Upper lobe of left lung (tissue), 6 donors: ENCODE results near the gene ZSWIM6. TPM values are rescaled to one million over a fixed set of nuclear protein-coding genes. Genes with fewer than 3 reads are reported as not detected.
"Not testable (repeated sequence)": the region's sequence is repeated elsewhere in the genome, so short reads cannot be mapped to it uniquely, and the experiment has no call there.

Experiments
- ATAC-seq, 2 donors: fragments of 200-7000 bp; cut with Tn5 transposase; one replicate each; pipeline ENCODE4 v1.9.1; 2022; ENCODE audit warnings: mild to moderate bottlenecking in 2 of 2, moderate library complexity in 2 of 2; ENCODE audit not compliant: low FRiP score in 2 of 2
- DNase-seq, 2 donors: peaks; one replicate each; pipeline ENCODE4 v3.0.0-alpha.2; 2019 to 2020
- H3K27ac ChIP-seq, 4 donors: fragments of 200-600 bp; sonication (generic); one replicate each; pipeline ENCODE4 v1.5.1; 2016 to 2019
- H3K27me3 ChIP-seq, 4 donors: fragments of 200-600 bp; sonication (generic); one replicate each; pipeline ENCODE4 v1.5.1; 2017 to 2019
- H3K36me3 ChIP-seq, 4 donors: fragments of 200-600 bp; sonication (generic); one replicate each; pipeline ENCODE4 v1.5.1; 2016 to 2019
- H3K4me1 ChIP-seq, 4 donors: fragments of 200-600 bp; sonication (generic); one replicate each; pipeline ENCODE4 v1.5.1; 2018 to 2019
- H3K4me3 ChIP-seq, 4 donors: fragments of 200-600 bp; sonication (generic); one replicate each; pipeline ENCODE4 v1.5.1; 2017 to 2019; ENCODE audit warnings: mild to moderate bottlenecking in 2 of 4, moderate library complexity in 1 of 4
- H3K9me3 ChIP-seq, 4 donors: fragments of 200-600 bp; sonication (generic); one replicate each; pipeline ENCODE4 v1.5.1; 2018 to 2019
- CTCF ChIP-seq, 6 experiments: fragments of 450-650 bp in 4 of 6; fragments of 200-600 bp in 2 of 6; sonication (generic) in 2 of 6; IDR thresholded peaks; one replicate each; pipeline ENCODE4 v1.5.1; 2016 to 2019; ENCODE audit warnings: antibody characterized with exemption in 6 of 6
- EP300 ChIP-seq, 4 donors: sonication (generic); formaldehyde crosslinking; IDR thresholded peaks; one replicate each; pipeline ENCODE4 v1.5.1; 2017; ENCODE audit warnings: antibody characterized with exemption in 4 of 4, control low read depth in 2 of 4
- POLR2A ChIP-seq, 4 donors: fragments of 450-650 bp; IDR thresholded peaks; one replicate each; pipeline ENCODE4 v1.5.1; 2016 to 2017; ENCODE audit warnings: antibody characterized with exemption in 4 of 4, mild to moderate bottlenecking in 2 of 4
- POLR2AphosphoS5 ChIP-seq, 2 donors: sonication (generic); formaldehyde crosslinking; IDR thresholded peaks; one replicate each; pipeline ENCODE4 v1.5.1; 2017; ENCODE audit warnings: antibody characterized with exemption in 2 of 2
- WGBS, 2 donors: methylation state at CpG; one replicate each; pipeline ENCODE4 v1.1.5; 2017 to 2018; 5-methylcytosine and 5-hydroxymethylcytosine counted together
- total RNA-seq, 6 donors: library from RNA; depleted of rRNA in 4 of 6; stranded (reverse); fragments of >200 nt in 4 of 6; gene quantifications; one replicate each; pipeline versions ENCODE4 v1.1.0 to v1.2.1, GENCODE V29; 2016 to 2021
- donor health status: DM: no; HTN: no; CAD: no; lungs with moderate emphysema.
- donor health status: DM: no; HTN: yes; CAD: no; lungs with severe emphysema.

Gene ZSWIM6
- total RNA-seq, 6 donors from 2014 or later, result 10.5 to 22.3 (median 15.7) TPM

- ATAC-seq, result peak; percentile 66 to 74
- Histone ChIP-seq H3K4me3 (no peak overlapping the region), H3K27ac (peak overlapping the region in 2 of 4 donors; percentile 17 to 69), H3K9me3 (no peaks in the 10 kb centered on the region), H3K27me3 (no peaks in the 10 kb centered on the region), H3K36me3 (no peaks in the 10 kb centered on the region), H3K4me1 (peaks cover 15 to 32% (median 22%) of the 10 kb centered on the region in 4 donors)
- WGBS, 2 donors, result 30 to 32% methylated on average over 2 of the region's 2 CpGs
- TF ChIP-seq POLR2A (IDR thresholded peaks at IDR 0.05) (no peak), CTCF (IDR thresholded peaks at IDR 0.05) (no peak), POLR2AphosphoS5 (IDR thresholded peaks at IDR 0.05) (no peak), EP300 (IDR thresholded peaks at IDR 0.05) (no peak)
- DNase-seq, result no peak
Measured at GRCh38 chr5:61409568-61409967, 77.5 kb downstream of the ZSWIM6 start.

DNA sequence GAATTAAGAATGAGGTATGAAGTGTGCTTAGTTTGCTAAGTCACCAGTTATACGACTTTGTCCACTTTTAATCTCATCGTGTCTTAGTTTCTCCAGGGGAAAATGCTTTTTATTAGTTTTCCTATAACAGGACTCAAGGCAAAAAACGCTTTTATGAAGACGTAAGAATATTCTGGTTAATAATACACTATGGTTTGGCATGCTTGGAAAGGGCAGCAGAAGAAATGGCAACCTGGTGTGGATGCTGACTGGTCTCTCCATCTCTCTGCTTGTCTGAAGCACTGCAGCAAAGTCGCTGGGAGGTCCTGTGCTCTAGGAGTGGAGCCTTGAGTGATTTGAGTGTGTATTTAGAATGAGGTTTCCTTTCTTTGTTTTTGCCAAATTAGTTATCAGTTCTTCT lies 78.8 kb downstream of the ZSWIM6 start:
- Histone ChIP-seq H3K27ac (no peak overlapping the region), H3K27me3 (no peaks in the 10 kb centered on the region), H3K36me3 (no peaks in the 10 kb centered on the region), H3K9me3 (no peaks in the 10 kb centered on the region), H3K4me1 (peaks cover 15 to 37% (median 22%) of the 10 kb centered on the region in 4 donors), H3K4me3 (no peak overlapping the region)
- ATAC-seq (no peak), DNase-seq (no peak)
- 78 to 84% methylated on average over 5 of the region's 5 CpGs for WGBS, 2 donors
- TF ChIP-seq POLR2AphosphoS5 (IDR thresholded peaks at IDR 0.05) (no peak), EP300 (IDR thresholded peaks at IDR 0.05) (no peak), POLR2A (IDR thresholded peaks at IDR 0.05) (no peak), CTCF (IDR thresholded peaks at IDR 0.05) (no peak)

DNA sequence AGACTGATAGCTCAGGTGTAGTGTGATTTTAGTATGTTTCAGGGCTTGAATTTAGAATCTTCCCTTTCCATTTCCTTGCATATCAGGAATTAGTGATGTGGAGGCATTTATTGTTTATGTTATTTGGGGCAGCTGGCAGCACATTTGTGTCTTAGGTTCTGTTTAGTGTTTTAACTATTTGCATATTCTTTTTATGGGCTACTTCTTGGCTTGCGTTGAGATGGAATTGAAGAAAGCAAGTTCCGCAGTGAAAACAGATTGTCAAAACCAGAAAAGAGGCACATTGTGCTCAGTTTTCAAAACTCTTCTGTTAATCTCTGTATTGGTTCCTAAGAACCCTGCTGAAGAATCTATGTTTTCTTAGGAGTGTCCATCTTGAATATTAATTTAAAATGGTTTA lies 80.3 kb downstream of the ZSWIM6 start:
- no peaks in the 10 kb centered on the region for H3K27me3 ChIP-seq
- H3K9me3 ChIP-seq, result no peaks in the 10 kb centered on the region
- ATAC-seq, result no peak
- H3K4me1 ChIP-seq, result peaks cover 15 to 41% (median 26%) of the 10 kb centered on the region in 4 donors
- H3K36me3 ChIP-seq, result no peaks in the 10 kb centered on the region
- TF ChIP-seq POLR2AphosphoS5 (IDR thresholded peaks at IDR 0.05) (no peak), CTCF (IDR thresholded peaks at IDR 0.05) (no peak), EP300 (IDR thresholded peaks at IDR 0.05) (no peak), POLR2A (IDR thresholded peaks at IDR 0.05) (no peak)
- H3K27ac ChIP-seq, result no peak overlapping the region
- no peak overlapping the region for H3K4me3 ChIP-seq
- DNase-seq, result no peak
- WGBS, 2 donors, result 94 to 96% methylated on average over 2 of the region's 2 CpGs

DNA sequence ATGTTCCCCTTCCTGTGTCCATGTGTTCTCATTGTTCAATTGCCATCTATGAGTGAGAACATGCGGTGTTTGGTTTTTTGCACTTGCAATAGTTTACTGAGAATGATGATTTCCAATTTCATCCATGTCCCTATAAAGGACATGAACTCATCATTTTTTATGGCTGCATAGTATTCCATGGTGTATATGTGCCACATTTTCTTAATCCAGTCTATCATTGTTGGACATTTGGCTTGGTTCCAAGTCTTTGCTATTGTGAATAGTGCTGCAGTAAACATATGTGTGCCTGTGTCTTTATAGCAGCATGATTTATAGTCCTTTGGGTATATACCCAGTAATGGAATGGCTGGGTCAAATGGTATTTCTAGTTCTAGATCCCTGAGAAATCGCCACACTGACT lies 81.1 kb downstream of the ZSWIM6 start:
- H3K4me3 ChIP-seq, H3K27me3 ChIP-seq, DNase-seq, H3K36me3 ChIP-seq, H3K27ac ChIP-seq, ATAC-seq, H3K9me3 ChIP-seq: not testable (repeated sequence)
- peaks cover 14 to 35% (median 21%) of the 10 kb centered on the region in 4 donors for H3K4me1 ChIP-seq
- 100% methylated on average over 1 to 2 of the region's 2 CpGs for whole genome bisulfite sequencing, 2 donors

- DNase-seq (no peak), ATAC-seq (no peak)
- Histone ChIP-seq H3K36me3 (no peaks in the 10 kb centered on the region), H3K27ac (no peak overlapping the region), H3K9me3 (no peaks in the 10 kb centered on the region), H3K4me3 (no peak overlapping the region), H3K4me1 (peaks cover 2 to 22% (median 9%) of the 10 kb centered on the region in 4 donors), H3K27me3 (no peaks in the 10 kb centered on the region)
- TF ChIP-seq CTCF (IDR thresholded peaks at IDR 0.05), result no peak
- TF ChIP-seq EP300 (IDR thresholded peaks at IDR 0.05), result no peak
- no peak for TF ChIP-seq POLR2AphosphoS5 (IDR thresholded peaks at IDR 0.05)
- no peak for TF ChIP-seq POLR2A (IDR thresholded peaks at IDR 0.05)
- WGBS, 2 donors, result 89 to 93% methylated on average over 6 of the region's 6 CpGs
Measured at GRCh38 chr5:61414806-61415205, 82.7 kb downstream of the ZSWIM6 start.
